Fibroblast of lung (primary cell): ENCODE data around the gene STXBP5L. TPM values are rescaled to one million over a fixed set of nuclear protein-coding genes. Genes with fewer than 3 reads are reported as not detected.

Source experiments
- DNase-seq, 2 donors: peaks; one replicate each; pipeline versions ENCODE4 v3.0.0 to v3.0.0-alpha.2; 2010; ENCODE audit warnings: low read depth in 2 of 2
- H2AFZ ChIP-seq: 2 replicates; pipeline ENCODE4 v1.5.1; 2012; ENCODE audit warnings: low read length, control low read depth, inconsistent platforms
- H3K27ac ChIP-seq: 2 replicates; pipeline ENCODE4 v1.5.1; 2011; ENCODE audit warnings: low read length, control low read depth; ENCODE audit not compliant: insufficient read depth
- H3K27me3 ChIP-seq: 2 replicates; pipeline ENCODE4 v1.5.1; 2011; ENCODE audit warnings: mild to moderate bottlenecking, low read length; ENCODE audit not compliant: control insufficient read depth, insufficient read depth
- H3K36me3 ChIP-seq: 2 replicates; pipeline ENCODE4 v1.5.1; 2011; ENCODE audit warnings: low read length; ENCODE audit not compliant: control insufficient read depth, insufficient read depth
- H3K4me1 ChIP-seq: 2 replicates; pipeline ENCODE4 v1.5.1; 2011; ENCODE audit warnings: low read length; ENCODE audit not compliant: control insufficient read depth, insufficient read depth; ENCODE audit errors: extremely low read depth
- H3K4me2 ChIP-seq: 2 replicates; pipeline ENCODE4 v1.5.1; 2011; ENCODE audit warnings: low read length, control low read depth; ENCODE audit not compliant: insufficient read depth; ENCODE audit errors: extremely low read depth
- H3K4me3 ChIP-seq, 4 experiments: fragments of 200-600 bp in 1 of 4; sonication (generic) in 1 of 4; replicated peaks in 1 of 4; 2 replicates each; pipeline ENCODE4 v1.5.1; 2011 to 2016; ENCODE audit warnings: low read length in 4 of 4, low read depth in 3 of 4, mild to moderate bottlenecking in 3 of 4, control low read depth in 2 of 4, inconsistent platforms in 1 of 4, mixed read lengths in 1 of 4; ENCODE audit not compliant: insufficient read depth in 1 of 4; ENCODE audit errors: control extremely low read depth in 1 of 4
- H3K79me2 ChIP-seq: 2 replicates; pipeline ENCODE4 v1.5.1; 2012; ENCODE audit warnings: mild to moderate bottlenecking, low read length, inconsistent platforms; ENCODE audit not compliant: control insufficient read depth, insufficient read depth
- H3K9ac ChIP-seq: 2 replicates; pipeline ENCODE4 v1.5.1; 2011; ENCODE audit warnings: mild to moderate bottlenecking, low read length, control low read depth; ENCODE audit not compliant: insufficient read depth
- H3K9me3 ChIP-seq: 2 replicates; pipeline ENCODE4 v1.5.1; 2012; ENCODE audit warnings: low read depth, low read length; ENCODE audit not compliant: control insufficient read depth, insufficient read depth
- H4K20me1 ChIP-seq: 2 replicates; pipeline ENCODE4 v1.5.1; 2011; ENCODE audit warnings: low read length; ENCODE audit not compliant: control insufficient read depth, insufficient read depth; ENCODE audit errors: extremely low read depth
- CTCF ChIP-seq, 2 donors: IDR thresholded peaks in 1 of 2; conservative IDR thresholded peaks in 1 of 2; 1 replicate in 1 of 2; 2 replicates in 1 of 2; pipeline ENCODE4 v1.5.1; 2011 to 2012; ENCODE audit warnings: low read length in 2 of 2, control low read depth in 1 of 2, inconsistent platforms in 1 of 2, low read depth in 1 of 2, mild to moderate bottlenecking in 1 of 2
- EZH2 ChIP-seq: IDR thresholded peaks from 2 replicates; pipeline ENCODE4 v1.5.1; 2012; ENCODE audit warnings: low read length, control low read depth, mild to moderate bottlenecking; ENCODE audit errors: missing control alignments
- polyA plus RNA-seq, 2 donors: library from polyadenylated mRNA; depleted of rRNA in 1 of 2; stranded (reverse) in 1 of 2; unstranded in 1 of 2; fragments of >200 nt; gene quantifications; 2 replicates each; pipeline ENCODE4 v1.2.1, GENCODE V29; 2011 to 2012; ENCODE audit warnings: missing spikeins in 1 of 2
- total RNA-seq: library from RNA; depleted of rRNA; stranded (reverse); fragments of >200 nt; gene quantifications from 2 replicates; pipeline ENCODE4 v1.2.1, GENCODE V29; 2014

The STXBP5L gene
- total and polyA plus RNA-seq, 2 donors (not counting 1 experiment from before 2014, with no cell fraction given): not detected

GRCh38 chr3:120909602-120909878 lies 1.5 kb downstream of the STXBP5L start:
- peaks cover 2% of the 10 kb centered on the region for H3K4me1 ChIP-seq
- peaks cover 8% of the 10 kb centered on the region for H3K27me3 ChIP-seq
- H3K4me2 ChIP-seq: no peak overlapping the region
- no peak for TF ChIP-seq EZH2
- TF ChIP-seq CTCF (conservative IDR thresholded peaks at IDR 0.05 in 1 of 2, IDR thresholded peaks at IDR 0.05 in 1 of 2; ENCODE audit: low read depth in 1 of 2, low read length in 2 of 2): no peak
- no peak overlapping the region for H3K4me3 ChIP-seq
- H3K9ac ChIP-seq: no peak overlapping the region
- DNase-seq: no peak
- no peaks in the 10 kb centered on the region for H4K20me1 ChIP-seq
- H3K79me2 ChIP-seq: no peaks in the 10 kb centered on the region
- no peak overlapping the region for H3K27ac ChIP-seq
- no peaks in the 10 kb centered on the region for H3K36me3 ChIP-seq
- no peaks in the 10 kb centered on the region for H3K9me3 ChIP-seq
- no peak overlapping the region for H2AFZ ChIP-seq

- Histone ChIP-seq H2AFZ (no peak overlapping the region), H3K9ac (no peak overlapping the region), H3K79me2 (no peaks in the 10 kb centered on the region), H3K9me3 (no peaks in the 10 kb centered on the region), H4K20me1 (no peaks in the 10 kb centered on the region), H3K27me3 (no peaks in the 10 kb centered on the region), H3K36me3 (no peaks in the 10 kb centered on the region), H3K27ac (no peak overlapping the region), H3K4me1 (no peaks in the 10 kb centered on the region), H3K4me3 (no peak overlapping the region), H3K4me2 (no peak overlapping the region)
- DNase-seq: no peak
- TF ChIP-seq CTCF (conservative IDR thresholded peaks at IDR 0.05 in 1 of 2, IDR thresholded peaks at IDR 0.05 in 1 of 2; ENCODE audit: low read depth in 1 of 2, low read length in 2 of 2) (no peak), EZH2 (no peak)
Measured at GRCh38 chr3:120926146-120926545, 18.1 kb downstream of the STXBP5L start.

- no peak overlapping the region for H3K9ac ChIP-seq
- H3K27ac ChIP-seq: no peak overlapping the region
- TF ChIP-seq EZH2 (no peak), CTCF (conservative IDR thresholded peaks at IDR 0.05 in 1 of 2, IDR thresholded peaks at IDR 0.05 in 1 of 2; ENCODE audit: low read depth in 1 of 2, low read length in 2 of 2) (no peak)
- H3K4me2 ChIP-seq: no peak overlapping the region
- H3K36me3 ChIP-seq: no peaks in the 10 kb centered on the region
- H3K9me3 ChIP-seq: no peaks in the 10 kb centered on the region
- H3K79me2 ChIP-seq: no peaks in the 10 kb centered on the region
- H3K27me3 ChIP-seq: no peaks in the 10 kb centered on the region
- H3K4me1 ChIP-seq: no peaks in the 10 kb centered on the region
- DNase-seq: peak in 1 of 2 donors; percentile 59
- no peaks in the 10 kb centered on the region for H4K20me1 ChIP-seq
- H2AFZ ChIP-seq: no peak overlapping the region
- no peak overlapping the region for H3K4me3 ChIP-seq
Measured at GRCh38 chr3:120928991-120929390, 21.0 kb downstream of the STXBP5L start.
